Astrocyte (in vitro differentiated cells and primary cell): Measurements from ENCODE around the gene TAF9. TPM values are rescaled to one million over a fixed set of nuclear protein-coding genes. Genes with fewer than 3 reads are reported as not detected.

ENCODE experiments used
- DNase-seq: peaks from one replicate; pipeline ENCODE4 v3.0.0-alpha.2; 2010; ENCODE audit warnings: low read depth
- FAIRE-seq: peaks from 2 replicates; lab custom pipeline; 2011; peaks lifted over from hg19 to GRCh38; lab: Jason Lieb, UNC
- H2AFZ ChIP-seq: 2 replicates; pipeline ENCODE4 v1.6.0; 2012; ENCODE audit warnings: low read depth, low read length, inconsistent platforms
- H3K27ac ChIP-seq: 2 replicates; pipeline ENCODE4 v1.5.1; 2011; ENCODE audit warnings: low read depth, low read length, inconsistent platforms
- H3K27me3 ChIP-seq: 2 replicates; pipeline ENCODE4 v1.6.0; 2011; ENCODE audit warnings: low read length, inconsistent platforms; ENCODE audit not compliant: insufficient read depth
- H3K36me3 ChIP-seq: 2 replicates; pipeline ENCODE4 v1.5.1; 2011; ENCODE audit warnings: low read length, inconsistent platforms; ENCODE audit not compliant: insufficient read depth
- H3K4me1 ChIP-seq: 2 replicates; pipeline ENCODE4 v1.5.1; 2011; ENCODE audit warnings: low read length, inconsistent platforms; ENCODE audit not compliant: insufficient read depth
- H3K4me2 ChIP-seq: 2 replicates; pipeline ENCODE4 v1.6.0; 2012; ENCODE audit warnings: low read length, inconsistent platforms
- H3K4me3 ChIP-seq: 2 replicates; pipeline ENCODE4 v1.5.1; 2011; ENCODE audit warnings: low read depth, mild to moderate bottlenecking, low read length, inconsistent platforms; ENCODE audit not compliant: insufficient read depth
- H3K79me2 ChIP-seq: 2 replicates; pipeline ENCODE4 v1.6.0; 2012; ENCODE audit warnings: mild to moderate bottlenecking, low read length, inconsistent platforms; ENCODE audit not compliant: insufficient read depth
- H3K9ac ChIP-seq: 2 replicates; pipeline ENCODE4 v1.6.0; 2012; ENCODE audit warnings: mild to moderate bottlenecking, low read length, inconsistent platforms
- H3K9me3 ChIP-seq: 2 replicates; pipeline ENCODE4 v1.5.1; 2012; ENCODE audit warnings: low read depth, mild to moderate bottlenecking, low read length, inconsistent platforms; ENCODE audit not compliant: insufficient read depth
- H4K20me1 ChIP-seq: 2 replicates; pipeline ENCODE4 v1.6.0; 2012; ENCODE audit warnings: low read length, inconsistent platforms; ENCODE audit not compliant: insufficient read depth
- H3K27ac Mint-ChIP-seq: one replicate; pipeline ENCODE4 v1.8.0; 2021; ENCODE audit warnings: mild to moderate bottlenecking, mixed read lengths; ENCODE audit not compliant: unreplicated experiment
- H3K27me3 Mint-ChIP-seq: one replicate; pipeline ENCODE4 v1.8.0; 2021; ENCODE audit warnings: low read depth, mixed read lengths; ENCODE audit not compliant: unreplicated experiment
- H3K36me3 Mint-ChIP-seq: one replicate; pipeline ENCODE4 v1.8.0; 2021; ENCODE audit warnings: low read depth, mixed read lengths; ENCODE audit not compliant: unreplicated experiment
- H3K4me1 Mint-ChIP-seq: one replicate; pipeline ENCODE4 v1.8.0; 2021; ENCODE audit warnings: low read depth, mixed read lengths; ENCODE audit not compliant: unreplicated experiment
- H3K4me3 Mint-ChIP-seq: one replicate; pipeline ENCODE4 v1.8.0; 2021; ENCODE audit warnings: mild to moderate bottlenecking, moderate library complexity, mixed read lengths; ENCODE audit not compliant: unreplicated experiment
- H3K9me3 Mint-ChIP-seq: one replicate; pipeline ENCODE4 v1.8.0; 2021; ENCODE audit warnings: mild to moderate bottlenecking, mixed read lengths; ENCODE audit not compliant: unreplicated experiment
- EZH2 ChIP-seq: IDR thresholded peaks from 2 replicates; pipeline ENCODE4 v1.6.1; 2012; ENCODE audit warnings: mild to moderate bottlenecking, low read length, inconsistent platforms; ENCODE audit not compliant: insufficient read depth
- total RNA-seq: library from RNA; stranded (reverse); gene quantifications from 2 replicates; pipeline ENCODE4 v1.2.1, GENCODE V29; 2021
- TF ChIP-seq, protein P1 (sequence below): IDR thresholded peaks from 2 replicates; pipeline ENCODE4 v1.5.1; 2011; ENCODE audit warnings: low read depth, mild to moderate bottlenecking, inconsistent platforms, low read length, moderate library complexity; ENCODE audit not compliant: insufficient read depth

Gene TAF9
- total RNA-seq, 1 donor from 2014 or later: 92.7 TPM

DNA sequence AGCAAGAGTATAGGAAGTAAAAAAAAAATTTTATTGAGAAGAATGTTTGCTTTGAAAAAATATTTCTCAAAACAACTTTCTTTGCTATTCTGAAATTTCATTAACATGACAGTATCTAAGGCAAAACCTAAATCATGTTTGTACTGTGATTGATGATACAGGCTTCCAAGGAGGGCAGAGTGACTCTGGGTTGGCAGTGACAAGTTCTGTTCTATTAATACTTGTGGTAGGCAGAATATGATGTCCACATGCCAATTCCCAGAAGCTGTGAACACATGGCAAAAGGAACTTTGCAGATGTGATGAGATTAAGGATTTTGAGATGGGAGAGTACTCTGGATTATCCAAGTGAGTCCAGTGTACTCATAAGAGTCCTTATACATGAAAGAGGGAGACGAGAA, 53.3 kb downstream of the TAF9 start:
- no peak overlapping the region for H3K27ac Mint-ChIP-seq
- DNase-seq: no peak
- Histone ChIP-seq H3K27ac (no peak overlapping the region), H3K4me1 (no peaks in the 10 kb centered on the region), H3K9ac (no peak overlapping the region), H3K4me3 (no peak overlapping the region), H3K36me3 (no peaks in the 10 kb centered on the region), H4K20me1 (no peaks in the 10 kb centered on the region), H3K9me3 (no peaks in the 10 kb centered on the region), H3K27me3 (no peaks in the 10 kb centered on the region), H2AFZ (no peak overlapping the region), H3K4me2 (no peak overlapping the region), H3K79me2 (no peaks in the 10 kb centered on the region)
- no peak for FAIRE-seq
- no peak overlapping the region for H3K4me3 Mint-ChIP-seq
- peaks cover 11% of the 10 kb centered on the region for H3K36me3 Mint-ChIP-seq
- no peaks in the 10 kb centered on the region for H3K4me1 Mint-ChIP-seq
- peaks cover 3% of the 10 kb centered on the region for H3K27me3 Mint-ChIP-seq
- peaks cover 3% of the 10 kb centered on the region for H3K9me3 Mint-ChIP-seq
- no peak for TF ChIP-seq EZH2
- TF ChIP-seq, protein P1, sequence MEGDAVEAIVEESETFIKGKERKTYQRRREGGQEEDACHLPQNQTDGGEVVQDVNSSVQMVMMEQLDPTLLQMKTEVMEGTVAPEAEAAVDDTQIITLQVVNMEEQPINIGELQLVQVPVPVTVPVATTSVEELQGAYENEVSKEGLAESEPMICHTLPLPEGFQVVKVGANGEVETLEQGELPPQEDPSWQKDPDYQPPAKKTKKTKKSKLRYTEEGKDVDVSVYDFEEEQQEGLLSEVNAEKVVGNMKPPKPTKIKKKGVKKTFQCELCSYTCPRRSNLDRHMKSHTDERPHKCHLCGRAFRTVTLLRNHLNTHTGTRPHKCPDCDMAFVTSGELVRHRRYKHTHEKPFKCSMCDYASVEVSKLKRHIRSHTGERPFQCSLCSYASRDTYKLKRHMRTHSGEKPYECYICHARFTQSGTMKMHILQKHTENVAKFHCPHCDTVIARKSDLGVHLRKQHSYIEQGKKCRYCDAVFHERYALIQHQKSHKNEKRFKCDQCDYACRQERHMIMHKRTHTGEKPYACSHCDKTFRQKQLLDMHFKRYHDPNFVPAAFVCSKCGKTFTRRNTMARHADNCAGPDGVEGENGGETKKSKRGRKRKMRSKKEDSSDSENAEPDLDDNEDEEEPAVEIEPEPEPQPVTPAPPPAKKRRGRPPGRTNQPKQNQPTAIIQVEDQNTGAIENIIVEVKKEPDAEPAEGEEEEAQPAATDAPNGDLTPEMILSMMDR: no peak

Other genes starting within 250 kb of the TAF9 start
- gene CCNB1, start 202.4 kb downstream of the TAF9 start, total RNA-seq: 34.2 and 49.8 TPM in 2 replicates
- 4.9 and 5.0 TPM in 2 replicates for gene CENPH, start 179.9 kb downstream of the TAF9 start, total RNA-seq
- 53.6 and 58.3 TPM in 2 replicates for gene CDK7, start 134.6 kb downstream of the TAF9 start, total RNA-seq
- 1.7 and 2.5 TPM in 2 replicates for gene CCDC125, start 36.7 kb downstream of the TAF9 start, total RNA-seq
- gene AK6, start within 50 bp of the TAF9 start, total RNA-seq: 33.9 and 52.3 TPM in 2 replicates
- gene RAD17, start 298 bp upstream of the TAF9 start, total RNA-seq: 24.1 and 25.7 TPM in 2 replicates
- 10.1 and 10.6 TPM in 2 replicates for gene MARVELD2, start 45.6 kb upstream of the TAF9 start, total RNA-seq
- gene OCLN, start 123.3 kb upstream of the TAF9 start, total RNA-seq: 12.1 and 15.3 TPM in 2 replicates
- 39.3 and 39.4 TPM in 2 replicates for gene GTF2H2C, start 190.7 kb upstream of the TAF9 start, total RNA-seq